Kidney (tissue), 22 donors: ENCODE data around the gene LHFPL6. TPM values are rescaled to one million over a fixed set of nuclear protein-coding genes. Genes with fewer than 3 reads are reported as not detected.

ENCODE experiments used
- DNase-seq, 5 donors: peaks; one replicate each; pipeline ENCODE4 v3.0.0-alpha.2; 2013 to 2020
- FAIRE-seq: peaks from 2 replicates; lab custom pipeline; 2012; peaks lifted over from hg19 to GRCh38; lab: Jason Lieb, UNC
- H3K27ac ChIP-seq, 2 donors: one replicate each; pipeline ENCODE4 v1.7.0; 2013; ENCODE audit warnings: low read depth in 2 of 2, low read length in 2 of 2, inconsistent platforms in 1 of 2
- H3K27me3 ChIP-seq: one replicate; pipeline ENCODE4 v1.7.1; 2013; ENCODE audit warnings: low read length, inconsistent platforms; ENCODE audit not compliant: control insufficient read depth, insufficient read depth
- H3K36me3 ChIP-seq, 3 donors: one replicate each; pipeline versions ENCODE4 v1.7.0 to v1.7.1; 2013; ENCODE audit warnings: low read length in 3 of 3, control low read depth in 1 of 3, inconsistent platforms in 1 of 3; ENCODE audit not compliant: insufficient read depth in 3 of 3, control insufficient read depth in 2 of 3
- H3K4me1 ChIP-seq, 3 donors: one replicate each; pipeline versions ENCODE4 v1.7.0 to v1.7.1; 2013; ENCODE audit warnings: low read length in 3 of 3, inconsistent platforms in 1 of 3, low read depth in 1 of 3; ENCODE audit not compliant: control insufficient read depth in 2 of 3, insufficient read depth in 2 of 3
- H3K4me3 ChIP-seq, 3 donors: one replicate each; pipeline versions ENCODE4 v1.7.0 to v1.8.1; 2013; ENCODE audit warnings: low read length in 3 of 3, control low read depth in 1 of 3, inconsistent platforms in 1 of 3
- H3K9ac ChIP-seq, 3 donors: one replicate each; pipeline versions ENCODE4 v1.7.0 to v1.7.1; 2013; ENCODE audit warnings: low read length in 3 of 3, control low read depth in 1 of 3, inconsistent platforms in 1 of 3
- H3K9me3 ChIP-seq, 3 donors: one replicate each; pipeline versions ENCODE4 v1.7.0 to v1.7.1; 2013; ENCODE audit warnings: low read length in 3 of 3, control low read depth in 1 of 3, inconsistent platforms in 1 of 3; ENCODE audit not compliant: control insufficient read depth in 2 of 3, insufficient read depth in 1 of 3
- CTCF ChIP-seq: IDR thresholded peaks from 3 replicates; pipeline ENCODE4 v1.5.1; 2012; ENCODE audit warnings: mild to moderate bottlenecking, moderate library complexity, borderline replicate concordance; ENCODE audit not compliant: insufficient read depth; ENCODE audit errors: extremely low read depth
- intact Hi-C: fragments of 100-400 bp; cut with DNase I; formaldehyde crosslinking; loops from one replicate; pipeline ENCODE4 v1.11.1; 2022
- long read RNA-seq, 10 donors: library from polyadenylated mRNA in 1 of 10; unstranded in 1 of 10; transcript quantifications; one replicate each; pipeline ENCODE4 v2.0.0 and lab custom pipeline, GENCODE V29; 2021 to 2026
- polyA plus RNA-seq: library from polyadenylated mRNA; stranded (reverse); fragments of 350-450 nt; fragmentation: Illumina TruSeq; extraction: RNeasy Lipid Tissue Mini Kit (QIAGEN cat#74804); gene quantifications from one replicate; pipeline ENCODE4 v1.2.3, GENCODE V29; 2014; ENCODE audit warnings: low read depth, low replicate concordance; ENCODE audit not compliant: insufficient read depth
- total RNA-seq: library from RNA; stranded (reverse); fragmentation: NEBNext Ultra II Directional; extraction: Animal tissue kit (Norgen Biotek cat#: 25700); gene quantifications from one replicate; pipeline ENCODE4 v1.2.1, GENCODE V29; 2021
- donor health status: control.
- donor health status: control.
- donor health status: control.
- donor health status: control.
- donor health status: control.
- donor health status: DM: yes; HTN: yes; CAD: no.
- donor health status: Normal renal cell carcinoma (clear cell type).

Gene LHFPL6
- total RNA-seq: 59.2 TPM
- polyA plus RNA-seq: 33.0 TPM
- long read RNA-seq, donor 1, partial matches to known transcripts: 17 of 17 reads
- long read RNA-seq, donor 1, other reads (novel, unspliced or antisense): 0 of 17 reads
- long read RNA-seq, donor 2, partial matches to known transcripts: 11 of 11 reads
- long read RNA-seq, donor 2, other reads (novel, unspliced or antisense): 0 of 11 reads
- long read RNA-seq, donor 3, partial matches to known transcripts: 18 of 18 reads
- long read RNA-seq, donor 3, other reads (novel, unspliced or antisense): 0 of 18 reads
- long read RNA-seq, donor 4, partial matches to known transcripts: 13 of 13 reads
- long read RNA-seq, donor 4, other reads (novel, unspliced or antisense): 0 of 13 reads
- long read RNA-seq, donor 5: 0 reads
- long read RNA-seq, donor 6: 0 reads
- long read RNA-seq, donor 7, partial matches to known transcripts: 3 of 6 reads
- long read RNA-seq, donor 7, other reads (novel, unspliced or antisense): 3 of 6 reads
- long read RNA-seq, donor 8, partial matches to known transcripts: 22 of 22 reads
- long read RNA-seq, donor 8, other reads (novel, unspliced or antisense): 0 of 22 reads
- long read RNA-seq, donor 9, partial matches to known transcripts: 9 of 9 reads
- long read RNA-seq, donor 9, other reads (novel, unspliced or antisense): 0 of 9 reads
- long read RNA-seq, donor 10, partial matches to known transcripts: 21 of 21 reads
- long read RNA-seq, donor 10, other reads (novel, unspliced or antisense): 0 of 21 reads

- Histone ChIP-seq H3K36me3 (no peaks in the 10 kb centered on the region), H3K9ac (peak within 1 kb of the TSS; percentile 37 to 70 (median 37)), H3K4me1 (peaks cover 0 to 10% (median 7%) of the 10 kb centered on the region in 3 donors), H3K27ac (peak within 1 kb of the TSS; percentile 56 to 70), H3K4me3 (peak within 1 kb of the TSS; percentile 63 to 82 (median 77)), H3K27me3 (no peaks in the 10 kb centered on the region), H3K9me3 (no peaks in the 10 kb centered on the region)
- intact Hi-C loops: loop anchor here (10.0 kb wide), 1 partner anchor 338 kb away; no protein-coding TSS in a partner anchor
- DNase-seq: peak; percentile 83 to 95 (median 87)
- no peak for FAIRE-seq
- peak; percentile 9 for TF ChIP-seq CTCF
Measured at GRCh38 chr13:39602614-39603366, at the start of gene LHFPL6. Gene LHFPL6, minus strand, starts transcription at chr13:39603193.

GRCh38 chr13:39646122-39646521 is 43.1 kb upstream of the LHFPL6 start:
- intact Hi-C loops: no loop called here
- FAIRE-seq: no peak
- DNase-seq: no peak
- no peaks in the 10 kb centered on the region for H3K9me3 ChIP-seq
- no peak overlapping the region for H3K9ac ChIP-seq
- no peak overlapping the region for H3K4me3 ChIP-seq
- H3K36me3 ChIP-seq: no peaks in the 10 kb centered on the region
- H3K27me3 ChIP-seq: no peaks in the 10 kb centered on the region
- no peaks in the 10 kb centered on the region for H3K4me1 ChIP-seq
- no peak overlapping the region for H3K27ac ChIP-seq
- no peak for TF ChIP-seq CTCF

GRCh38 chr13:39641645-39642044 is 38.7 kb upstream of the LHFPL6 start:
- no peak for DNase-seq
- H3K4me3 ChIP-seq: no peak overlapping the region
- H3K27me3 ChIP-seq: no peaks in the 10 kb centered on the region
- no peaks in the 10 kb centered on the region for H3K4me1 ChIP-seq
- H3K9me3 ChIP-seq: no peaks in the 10 kb centered on the region
- no peaks in the 10 kb centered on the region for H3K36me3 ChIP-seq
- H3K27ac ChIP-seq: no peak overlapping the region
- intact Hi-C loops: no loop called here
- no peak overlapping the region for H3K9ac ChIP-seq
- FAIRE-seq: no peak
- TF ChIP-seq CTCF: no peak
